H1 (cell line): ENCODE data around the gene SPATA32. TPM values are rescaled to one million over a fixed set of nuclear protein-coding genes. Genes with fewer than 3 reads are reported as not detected.

ENCODE experiments used
- CHD7 ChIP-seq: fragments of 300-600 bp; sonication (generic); IDR thresholded peaks from 2 replicates; pipeline ENCODE4 v1.7.1; 2012; ENCODE audit warnings: low read length, moderate library complexity, mild to moderate bottlenecking, inconsistent platforms; ENCODE audit not compliant: insufficient replicate concordance
- FOSL1 ChIP-seq: IDR thresholded peaks from 2 replicates; pipeline ENCODE4 v1.6.1; 2011; ENCODE audit warnings: mild to moderate bottlenecking, low read depth, low read length, moderate library complexity; ENCODE audit not compliant: insufficient read depth
- polyA plus RNA-seq, 7 experiments: library from polyadenylated mRNA; depleted of rRNA in 3 of 7; stranded (reverse) in 5 of 7; unstranded in 2 of 7; fragments of >200 nt in 5 of 7; fragments of 200-250 nt in 2 of 7; gene quantifications; 1 replicate in 5 of 7; 2 replicates in 1 of 7; 4 replicates in 1 of 7; pipeline versions ENCODE4 v1.2.1 to v1.2.3, GENCODE V29; 2011 to 2013; ENCODE audit warnings: missing spikeins in 2 of 7, mixed read lengths in 2 of 7
- total RNA-seq: library from RNA; stranded (reverse); fragmentation: NEBNext Ultra II Directional; extraction: Animal tissue kit (Norgen Biotek cat#: 25700); gene quantifications from 2 replicates; pipeline ENCODE4 v1.2.1, GENCODE V29; 2021

Gene SPATA32
- total and polyA plus RNA-seq, 2 of the 8 experiments (the other 6 are each of a cell fraction or from before 2014, with no cell fraction given): 0.24 TPM; not detected in 1

- no peak for TF ChIP-seq FOSL1
- TF ChIP-seq CHD7: no peak
Measured at GRCh38 chr17:45277216-45277849, 15.4 kb upstream of the SPATA32 start (continued).
